HUDEP-2 (cell line): ENCODE measurements around the gene KLF13.

Source experiments
- DNase-seq, 76 experiments: peaks; one replicate each; lab custom pipeline; 2025; ENCODE audit not compliant: unreplicated experiment in 76 of 76; lab: John Stamatoyannopoulos, UW

Gene KLF13

DNA sequence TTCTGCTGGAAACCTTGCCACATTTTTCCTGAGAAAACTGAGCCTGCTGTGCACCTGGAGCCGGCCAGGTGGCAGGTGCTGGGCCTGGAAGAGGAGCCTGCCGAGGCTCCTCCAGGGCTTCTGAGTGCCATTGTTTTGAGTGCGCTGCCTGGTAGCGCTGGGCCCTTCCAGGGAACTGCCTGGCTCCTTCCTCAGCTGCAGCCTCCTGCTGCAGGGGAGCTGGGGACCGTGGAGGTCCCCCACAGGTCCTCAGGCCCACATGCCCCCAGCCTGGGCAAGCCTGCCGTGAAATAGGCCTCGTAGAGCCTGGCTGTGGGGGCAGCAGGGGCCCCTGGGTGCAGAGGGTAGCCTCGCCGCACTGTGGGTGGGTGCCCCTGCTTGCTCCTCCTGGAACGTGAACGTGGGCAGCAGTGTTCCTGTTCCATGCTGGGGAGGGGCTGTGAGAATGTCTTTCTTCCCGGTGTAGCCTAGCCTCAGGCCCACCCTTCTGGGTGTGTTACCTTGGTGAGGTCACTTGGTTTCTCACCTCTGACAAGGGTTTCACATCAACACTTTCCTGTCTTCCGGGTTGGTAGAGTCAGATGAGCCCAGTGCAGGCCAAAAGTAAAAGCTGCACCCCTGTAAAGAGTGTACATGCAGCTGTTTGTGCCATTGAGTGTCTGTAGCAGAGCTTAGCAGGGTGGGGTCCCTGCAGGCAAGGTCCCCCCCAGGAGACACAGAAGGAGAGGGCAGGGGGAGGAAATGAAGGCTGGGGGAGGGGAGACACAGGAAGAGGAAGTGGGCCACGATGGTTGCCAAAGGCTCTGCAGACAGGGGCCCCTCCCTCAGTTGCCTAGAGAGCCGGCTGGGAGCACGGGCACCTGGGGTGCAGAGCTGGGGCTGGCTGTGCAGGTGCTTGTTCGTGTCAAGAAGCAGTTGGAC, 34.5 kb downstream of the KLF13 start:
- DNase-seq, result peak in 39 of 76 experiments; percentile 15 to 63 (median 36)

DNA sequence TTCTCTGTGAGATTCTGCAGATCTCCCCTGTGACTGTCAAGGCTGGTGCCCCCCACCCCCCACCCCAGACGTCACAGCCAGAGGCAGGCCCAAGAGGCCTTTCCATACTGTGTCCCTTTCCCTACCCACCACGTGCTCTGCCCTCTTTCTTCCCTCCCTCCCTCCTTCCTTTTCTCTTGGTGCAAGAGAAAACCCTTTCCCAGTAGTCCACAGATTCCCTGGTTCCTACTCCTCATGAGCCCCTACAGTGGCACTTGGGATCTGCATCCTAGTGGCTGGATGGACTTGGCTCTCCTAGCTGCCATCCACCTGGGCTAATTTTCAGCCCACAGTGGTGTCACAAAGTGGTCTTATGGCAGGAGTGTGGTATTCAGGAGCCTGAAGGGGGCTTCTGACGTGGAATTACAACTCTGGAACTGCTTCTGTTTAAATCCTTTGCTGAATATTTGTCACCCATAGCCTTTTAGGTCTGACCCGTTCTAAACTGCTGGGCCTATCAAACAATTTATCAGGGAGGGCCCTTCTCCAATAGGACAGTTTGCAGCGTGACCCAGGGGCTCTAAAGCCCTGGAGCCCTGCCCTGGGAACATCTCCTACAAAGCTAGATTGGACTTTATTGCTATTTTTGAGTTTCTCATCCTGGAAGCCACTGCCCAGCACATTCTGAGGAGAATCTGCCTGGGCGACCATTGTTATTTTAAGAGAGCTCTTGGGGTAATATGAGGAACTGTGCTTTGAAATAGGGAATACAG, 35.3 kb downstream of the KLF13 start:
- DNase-seq, result peak in 53 of 76 experiments; percentile 11 to 65 (median 31)

DNA sequence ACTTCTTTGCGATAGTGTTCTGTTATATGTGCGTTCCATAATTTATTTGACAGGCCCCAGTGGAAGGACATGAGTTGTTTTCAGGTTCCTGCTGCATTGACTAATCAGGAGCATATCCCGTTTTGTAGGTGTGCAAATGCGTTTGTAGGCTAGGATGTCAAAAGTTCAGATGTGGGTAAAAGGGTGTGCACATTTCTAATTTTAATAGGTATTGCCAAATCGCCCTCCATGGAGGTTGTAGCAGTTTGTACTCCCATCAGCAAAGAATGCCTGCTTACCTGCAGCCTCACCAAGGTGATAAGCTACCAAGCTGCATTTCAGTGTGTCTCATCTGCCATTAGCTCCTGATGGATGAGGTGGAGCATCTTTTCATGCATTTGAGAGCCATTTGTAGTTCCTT, 36.3 kb downstream of the KLF13 start:
- no peak for DNase-seq

DNA sequence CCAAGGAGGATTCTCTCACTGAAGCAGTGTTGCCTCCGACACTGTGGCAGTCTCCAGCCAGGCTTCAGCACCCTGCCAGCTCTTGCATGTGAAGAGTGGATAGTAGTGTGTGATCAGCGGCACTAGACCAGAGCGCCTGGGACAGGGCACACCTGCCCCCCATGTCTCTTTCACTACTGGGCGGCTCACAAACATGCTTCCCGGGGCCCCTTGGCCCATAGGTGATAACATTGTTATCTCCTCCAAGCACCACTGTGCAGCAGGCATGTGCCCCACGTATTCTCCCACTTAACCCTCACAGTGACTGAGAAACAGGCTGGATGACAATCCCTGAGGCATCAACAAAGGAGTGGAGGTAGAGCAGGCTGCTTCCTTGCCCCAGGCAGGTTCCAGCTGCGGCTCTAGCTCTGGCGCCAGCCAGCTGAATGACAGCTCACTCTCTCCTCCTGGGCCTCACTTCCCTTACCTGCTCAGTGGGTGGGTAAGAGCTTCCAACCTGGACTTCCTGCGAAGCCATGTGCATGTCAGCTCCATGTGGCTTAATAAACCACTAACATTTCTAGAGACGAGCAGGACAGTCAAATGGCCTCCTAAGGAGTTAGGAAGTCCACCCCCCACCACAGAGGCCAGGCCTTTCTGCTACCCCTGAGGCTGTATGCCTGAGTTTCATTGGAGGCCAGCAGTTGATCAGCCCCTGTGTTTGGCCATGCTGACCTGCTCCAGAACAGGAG, 37.8 kb downstream of the KLF13 start:
- peak in 74 of 76 experiments; percentile 39 to 90 (median 74) for DNase-seq

DNA sequence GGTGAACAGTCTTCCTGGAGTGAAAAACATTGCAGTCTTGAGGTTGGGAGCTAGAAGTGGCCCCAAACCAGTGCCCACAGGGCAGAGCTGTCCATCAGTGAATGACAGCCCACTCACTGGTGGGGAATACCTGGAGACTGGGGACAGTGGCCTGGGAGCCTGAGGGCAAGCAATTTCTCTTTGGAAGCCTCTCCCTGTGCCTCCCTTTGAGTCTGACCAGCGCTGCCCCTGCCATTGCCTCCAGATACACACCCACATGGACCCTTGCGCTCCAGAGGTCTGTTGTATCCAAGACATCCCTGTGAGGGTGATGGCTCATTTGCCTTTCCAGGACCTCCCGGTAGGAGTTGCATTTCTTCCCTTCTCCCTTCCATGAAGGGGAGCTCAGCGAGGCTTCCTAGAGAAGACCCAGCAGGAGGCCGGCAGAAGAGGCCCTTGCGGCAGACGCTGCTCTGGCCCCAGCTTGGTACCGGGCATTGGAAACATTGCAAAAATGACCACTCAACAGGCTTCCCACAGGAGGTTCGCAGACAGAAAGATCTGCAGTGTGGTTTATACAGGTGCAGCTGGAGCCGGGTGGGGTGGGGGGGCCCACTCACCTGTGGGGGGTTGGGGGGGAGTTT, 38.5 kb downstream of the KLF13 start:
- DNase-seq, result peak in 16 of 76 experiments; percentile 16 to 72 (median 46)

DNA sequence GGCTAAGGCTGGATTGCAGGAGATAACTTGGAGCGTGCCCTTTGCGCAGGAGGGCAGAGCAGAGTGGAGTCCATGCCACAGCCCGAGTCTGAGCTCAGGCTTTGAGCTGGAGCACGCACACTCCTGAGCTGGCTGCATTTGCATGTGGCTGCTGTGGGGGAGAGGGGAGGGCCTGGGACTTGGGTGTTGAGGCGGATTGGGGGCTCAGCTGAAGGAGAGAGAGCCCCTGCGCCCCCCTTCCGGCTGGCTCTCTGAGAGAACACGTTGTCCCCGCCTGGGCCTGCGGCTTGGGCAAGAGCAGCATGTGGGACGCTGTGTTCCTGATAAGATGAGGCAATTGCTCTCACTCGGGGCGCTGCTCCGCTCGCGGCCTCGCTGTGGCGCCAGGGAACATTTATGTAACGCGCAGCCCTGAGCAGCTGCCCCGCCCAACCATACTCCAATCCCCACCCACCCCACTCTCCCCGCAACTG, 39.1 kb downstream of the KLF13 start:
- DNase-seq, result peak in 74 of 76 experiments; percentile 68 to 98 (median 93)

DNA sequence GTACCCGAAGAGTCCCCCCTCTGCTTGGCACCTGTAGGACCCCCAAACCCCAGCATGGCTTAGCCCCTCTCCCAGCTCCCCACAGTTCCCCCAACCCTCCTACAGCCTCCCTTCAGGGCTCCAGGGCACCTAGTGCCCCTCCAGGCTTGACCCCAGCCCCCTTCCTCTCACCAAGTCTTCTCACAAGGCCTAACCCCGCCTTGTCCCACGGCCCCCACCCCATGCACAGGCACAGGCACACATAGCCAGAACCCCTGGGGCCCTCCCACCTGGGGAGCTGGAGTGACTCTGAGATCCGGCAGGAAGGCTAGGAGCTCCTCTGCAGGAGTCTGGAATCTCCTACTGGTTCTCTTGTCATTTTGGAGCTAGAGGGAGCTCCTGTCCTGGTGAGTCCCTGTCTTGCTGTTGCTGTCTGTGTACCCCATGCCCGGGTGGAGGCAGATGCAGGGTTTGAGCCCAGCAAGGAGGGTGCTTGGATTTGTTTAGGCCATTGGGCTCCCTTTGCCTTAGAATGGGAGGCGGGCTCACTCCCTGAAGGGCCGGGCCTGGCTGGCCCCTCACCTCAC, 39.6 kb downstream of the KLF13 start:
- DNase-seq, result peak in 10 of 76 experiments; percentile 4 to 69 (median 30)

DNA sequence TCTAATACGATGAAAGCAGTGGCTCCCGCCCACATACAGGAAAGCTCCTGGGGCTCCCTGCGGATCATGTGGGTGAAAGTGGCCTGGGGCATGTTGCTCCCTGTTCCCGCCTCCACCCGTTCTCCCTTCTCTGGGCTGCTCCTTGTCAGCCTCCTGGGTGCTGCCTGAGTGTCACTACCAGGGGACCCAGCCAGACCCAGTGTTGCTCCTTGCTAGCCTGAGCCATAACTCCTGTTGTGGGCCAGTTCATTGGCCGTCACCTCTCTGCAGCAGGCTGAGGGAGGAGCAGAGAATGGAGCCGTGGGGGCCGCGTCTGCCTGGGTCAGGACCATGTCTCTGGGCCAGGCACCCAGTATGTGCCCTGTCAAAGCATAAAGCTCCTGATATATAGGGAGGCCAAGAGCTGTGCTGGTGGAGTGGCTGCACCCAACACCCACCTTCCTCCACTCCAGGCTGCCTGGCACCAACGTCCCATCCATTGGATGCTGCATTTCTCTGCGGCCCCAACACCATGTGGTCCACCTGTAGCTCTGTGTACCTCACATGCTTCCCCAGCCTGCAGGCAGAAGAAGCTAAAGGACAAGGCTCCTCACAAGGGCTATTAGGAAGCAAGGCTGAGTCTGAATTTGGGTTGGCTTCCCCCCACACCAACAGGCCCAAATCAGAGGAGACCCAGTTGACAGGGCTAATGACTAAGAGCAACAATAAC, 40.5 kb downstream of the KLF13 start:
- DNase-seq, result no peak

DNA sequence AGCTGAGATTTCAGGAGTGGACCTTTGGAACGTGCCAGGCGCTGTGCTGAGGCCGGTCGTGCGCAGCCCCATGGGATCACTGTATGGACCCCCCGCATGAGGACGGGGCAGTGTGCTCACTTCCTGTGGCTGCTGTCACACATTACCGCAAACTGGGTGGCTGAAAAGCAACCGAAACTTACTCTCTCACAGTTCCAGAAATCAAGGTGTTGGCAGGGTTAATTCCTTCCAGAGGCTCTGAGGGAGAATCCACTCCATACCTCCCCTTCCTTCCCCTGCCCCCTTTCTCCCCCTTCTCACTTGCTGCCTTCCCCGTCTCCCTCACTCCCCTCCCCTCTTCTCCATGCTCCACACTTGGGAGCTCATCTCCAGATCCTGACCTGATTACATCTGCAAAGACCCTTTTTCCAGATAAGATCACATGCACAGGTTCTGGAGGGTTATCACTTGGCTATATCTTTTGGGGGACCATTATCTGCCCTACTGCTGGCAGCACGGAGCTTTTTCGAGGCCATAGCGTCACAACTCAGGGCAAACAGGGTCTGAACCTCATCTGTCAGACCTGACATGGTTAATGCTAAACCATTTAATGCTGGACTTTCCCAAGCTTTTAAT, 41.2 kb downstream of the KLF13 start:
- DNase-seq, result no peak

DNA sequence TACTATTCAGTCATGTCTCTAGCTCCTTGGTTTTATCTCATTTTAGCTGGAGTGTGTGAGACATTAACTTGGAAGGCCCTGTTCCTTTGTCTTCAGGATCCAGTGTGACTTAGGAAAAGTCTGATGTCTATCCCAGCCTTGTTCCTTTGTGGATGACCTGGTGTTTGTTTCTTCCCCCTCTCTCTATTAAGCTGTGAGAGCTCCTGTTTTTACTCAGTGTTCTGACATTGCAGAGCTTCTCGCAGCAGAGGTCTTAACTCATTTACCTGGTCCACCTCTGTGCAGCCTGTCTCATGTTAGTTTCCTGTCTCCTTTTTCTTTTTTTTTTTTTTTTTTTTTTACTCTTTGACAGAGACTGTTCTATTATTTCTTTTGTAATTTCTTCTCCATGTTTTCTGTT, 43.1 kb downstream of the KLF13 start:
- DNase-seq, result no peak

DNA sequence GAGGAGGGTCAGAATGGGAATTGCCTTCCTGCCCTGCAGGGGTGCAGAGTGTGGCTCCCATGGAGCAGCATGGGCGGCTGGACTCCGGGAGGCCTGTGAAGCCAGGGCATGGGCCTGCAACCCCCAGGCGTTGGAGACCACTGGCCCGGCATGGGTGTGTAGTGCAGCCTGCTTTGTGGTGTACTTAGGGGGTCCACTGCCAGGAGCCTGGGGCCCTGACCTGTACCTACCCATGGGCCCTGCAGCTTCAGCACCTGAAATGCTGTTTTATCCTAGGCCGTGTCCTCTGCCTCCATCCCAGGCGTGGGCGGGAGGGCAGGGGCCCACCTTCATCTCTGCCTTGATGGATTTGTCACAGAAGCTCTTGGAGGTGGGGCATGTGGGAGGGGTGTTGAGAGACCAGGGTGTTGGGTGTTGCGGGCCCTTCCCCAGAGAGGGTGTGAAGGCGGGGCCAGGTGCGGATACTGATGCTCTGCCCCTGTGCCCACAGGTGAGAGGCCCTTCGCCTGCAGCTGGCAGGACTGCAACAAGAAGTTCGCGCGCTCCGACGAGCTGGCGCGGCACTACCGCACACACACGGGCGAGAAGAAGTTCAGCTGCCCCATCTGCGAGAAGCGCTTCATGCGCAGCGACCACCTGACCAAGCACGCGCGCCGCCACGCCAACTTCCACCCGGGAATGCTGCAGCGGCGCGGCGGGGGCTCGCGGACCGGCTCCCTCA, 45.0 kb downstream of the KLF13 start:
- no peak for DNase-seq

DNA sequence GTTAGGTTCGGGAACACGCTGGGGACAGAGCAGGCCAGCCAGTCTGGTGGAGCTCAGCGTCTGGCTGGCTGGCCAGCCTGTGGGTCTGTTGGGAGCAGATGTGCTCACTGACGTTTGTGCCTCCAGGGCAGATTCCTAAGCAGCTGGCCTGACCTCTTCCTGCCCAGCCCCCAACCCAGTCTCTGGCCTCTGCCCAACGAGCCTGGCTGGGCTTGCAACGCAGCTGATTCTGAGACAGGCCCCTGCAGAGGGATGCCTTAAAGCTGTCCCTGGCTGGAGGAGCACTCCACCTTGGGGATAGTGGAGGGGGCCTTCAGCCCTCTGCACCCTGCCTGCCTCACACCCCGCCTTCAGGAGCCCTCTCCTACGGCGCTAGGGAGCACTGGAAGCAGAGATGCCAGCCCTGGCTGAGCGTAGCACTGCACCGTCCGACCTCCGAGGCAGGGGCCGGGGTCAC, 46.0 kb downstream of the KLF13 start:
- DNase-seq, result peak in 4 of 76 experiments; percentile 8 to 36 (median 18)

DNA sequence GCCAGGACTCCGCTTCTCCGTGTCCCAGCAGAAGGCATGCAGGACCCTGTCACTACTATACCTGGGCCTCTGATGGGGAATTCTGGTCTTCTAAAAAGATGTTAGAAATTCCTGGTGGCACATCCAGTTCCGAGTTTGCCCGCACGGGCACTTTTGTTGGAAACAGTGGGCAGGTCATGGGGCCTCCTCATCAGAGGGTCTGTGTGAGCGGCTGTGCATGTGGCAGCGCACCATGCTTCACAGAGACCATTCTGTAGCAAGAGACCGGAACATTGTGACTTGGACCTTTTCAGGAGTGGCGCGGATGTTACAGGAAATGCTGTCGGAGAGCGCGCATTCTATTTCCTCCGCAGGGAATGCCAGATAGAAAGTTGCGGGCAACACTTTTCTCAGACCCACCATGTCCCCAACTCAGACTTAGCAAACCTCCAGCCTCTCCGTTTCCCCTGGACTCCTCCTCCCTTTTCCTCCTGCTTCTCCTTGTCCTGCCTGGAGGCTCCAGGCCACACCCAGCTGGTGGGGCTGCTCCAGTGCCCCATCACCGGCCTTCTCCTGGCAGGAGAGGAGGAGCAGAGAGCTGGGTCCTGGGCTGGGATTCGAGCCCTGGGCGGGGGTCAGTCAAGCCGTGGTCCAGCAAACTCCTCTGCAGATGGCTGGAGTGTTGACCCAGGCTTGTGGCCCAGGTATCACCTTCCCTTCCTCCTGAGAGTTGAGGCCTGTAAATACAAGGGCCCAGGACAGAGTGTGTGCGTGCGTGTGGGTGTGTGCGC, 46.6 kb downstream of the KLF13 start:
- DNase-seq, result no peak

DNA sequence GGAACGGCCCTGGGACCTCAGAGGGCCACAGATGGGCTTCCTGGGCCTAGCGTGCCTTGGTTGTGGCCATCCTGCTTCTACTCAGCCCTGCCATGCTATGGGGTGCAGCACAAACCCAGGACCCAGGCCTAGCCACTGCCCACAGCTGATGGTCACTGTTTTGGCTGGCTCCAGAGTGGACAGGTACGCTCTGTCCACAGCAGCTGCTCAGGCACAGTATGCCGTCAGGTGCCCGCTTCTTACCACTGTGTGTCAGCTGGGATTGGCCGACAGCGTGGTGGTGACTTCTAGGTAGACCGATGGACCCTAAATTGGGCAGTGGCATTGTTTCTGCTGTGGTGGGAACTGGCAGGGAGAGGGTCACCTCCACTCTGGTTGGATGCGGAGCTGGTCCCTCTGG, 47.3 kb downstream of the KLF13 start:
- DNase-seq, result no peak

DNA sequence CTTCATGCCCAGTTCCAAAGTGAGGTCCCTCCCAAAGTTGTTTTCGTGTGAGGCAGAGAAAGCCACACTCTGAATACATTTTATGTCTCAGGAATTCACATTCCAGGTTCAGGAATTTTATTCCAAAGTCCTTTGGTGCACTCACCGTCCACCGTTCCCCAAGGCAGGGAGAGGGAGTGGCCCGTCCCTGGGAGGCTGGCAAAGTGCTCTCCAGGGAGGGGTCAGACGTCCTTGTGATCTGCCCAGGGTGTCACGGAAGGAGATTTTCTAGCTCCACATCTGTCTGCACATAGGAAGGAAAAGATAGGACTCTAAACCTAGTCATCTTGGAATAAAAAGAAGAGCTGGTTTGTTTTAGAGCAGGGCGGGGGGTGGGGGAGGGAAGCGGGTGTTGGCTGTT, 47.9 kb downstream of the KLF13 start:
- no peak for DNase-seq

DNA sequence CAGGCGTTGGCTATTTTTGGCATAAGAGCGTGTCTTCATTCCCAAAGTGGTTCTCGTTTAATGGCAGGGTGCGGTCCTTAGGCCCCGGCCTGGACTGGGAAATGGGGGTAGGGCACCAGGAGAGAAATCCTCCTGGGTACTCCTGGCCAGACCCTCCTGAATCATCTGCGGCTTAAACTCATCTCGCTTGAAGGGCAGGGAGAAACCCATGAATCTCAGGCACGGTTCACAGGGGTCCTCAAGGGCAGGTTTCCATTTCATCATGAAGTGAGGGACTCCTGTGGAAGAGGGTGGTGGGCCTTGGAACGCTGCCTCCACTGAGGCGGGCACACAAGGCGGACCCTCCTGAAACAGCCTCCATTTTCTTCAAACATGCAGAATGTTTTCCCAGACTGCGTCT, 48.4 kb downstream of the KLF13 start:
- DNase-seq, result no peak

DNA sequence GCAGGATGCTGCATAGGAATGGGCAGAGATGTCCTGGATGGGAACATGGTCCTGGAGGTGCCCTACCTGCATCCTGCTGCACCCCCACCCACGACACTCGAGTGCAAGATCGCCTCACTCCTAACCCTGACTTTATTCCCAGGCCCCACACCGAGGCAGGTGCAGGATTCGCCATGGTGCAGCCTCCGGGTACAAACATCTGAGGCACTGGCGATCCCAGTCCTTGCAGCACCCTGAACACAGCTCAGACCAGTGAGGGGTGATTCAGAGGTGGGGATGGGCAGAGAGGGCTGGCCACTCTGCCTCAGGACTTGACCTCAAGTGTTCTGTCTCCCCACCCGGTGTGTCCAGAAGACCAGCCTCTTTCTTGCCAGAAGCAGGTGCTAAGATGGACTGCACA, 49.1 kb downstream of the KLF13 start:
- no peak for DNase-seq

DNA sequence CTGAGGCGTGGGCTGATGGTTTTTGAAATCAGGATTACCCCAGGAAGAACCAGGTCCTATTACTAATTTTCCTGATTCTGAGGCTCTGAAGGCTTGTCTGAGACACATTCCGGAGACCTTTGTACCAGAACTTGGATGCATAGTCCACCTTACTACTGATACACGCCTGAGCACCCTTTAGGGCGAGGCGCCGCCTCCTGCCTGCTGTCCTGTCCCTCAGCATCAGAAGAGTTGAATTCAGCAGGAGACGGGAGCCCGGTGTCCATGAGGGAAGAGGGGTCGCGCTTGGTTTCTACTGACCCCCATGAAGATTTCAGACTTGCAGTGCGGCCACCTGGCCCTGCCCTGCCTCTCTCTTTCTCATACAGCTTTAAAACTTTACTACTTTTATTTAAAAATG, 49.9 kb downstream of the KLF13 start:
- no peak for DNase-seq
